Stimulated activated CD4-positive, alpha-beta T cell treated with anti-CD3 and anti-CD28 coated beads, Interleukin-15, amount 100 ng/mL, for 48 hours (primary cell): ENCODE data around the gene RACGAP1.
A peak's percentile ranks its signal among the peaks of the same experiment; 100 is the strongest.

Experiments used
- DNase-seq, 2 donors: peaks; one replicate each; pipeline ENCODE4 v3.0.0-alpha.2; 2020; ENCODE audit warnings: low read depth in 2 of 2

RACGAP1 gene

GRCh38 chr12:50056639-50056976 lies 31.3 kb upstream of the RACGAP1 start:
- DNase-seq, result no peak

- peak; percentile 38 to 42 for DNase-seq
Observed at GRCh38 chr12:50055831-50056638, 30.7 kb upstream of the RACGAP1 start.

GRCh38 chr12:50053583-50053982 lies 28.3 kb upstream of the RACGAP1 start:
- no peak for DNase-seq

- DNase-seq, result no peak
Observed at GRCh38 chr12:50052964-50053363, 27.7 kb upstream of the RACGAP1 start.

- DNase-seq, result no peak
Observed at GRCh38 chr12:50052544-50052943, 27.2 kb upstream of the RACGAP1 start.

GRCh38 chr12:50051101-50051806 lies 26.0 kb upstream of the RACGAP1 start:
- DNase-seq, result no peak

GRCh38 chr12:50050410-50051098 lies 25.3 kb upstream of the RACGAP1 start:
- no peak for DNase-seq

- DNase-seq, result no peak
Observed at GRCh38 chr12:50050119-50050385, 24.8 kb upstream of the RACGAP1 start.

GRCh38 chr12:50049254-50050118 lies 24.2 kb upstream of the RACGAP1 start:
- no peak for DNase-seq

GRCh38 chr12:50047693-50048250 lies 22.5 kb upstream of the RACGAP1 start:
- no peak for DNase-seq

- no peak for DNase-seq
Observed at GRCh38 chr12:50043854-50044253, 18.6 kb upstream of the RACGAP1 start.

- no peak for DNase-seq
Observed at GRCh38 chr12:50043308-50043707, 18.0 kb upstream of the RACGAP1 start.

GRCh38 chr12:50042693-50043092 lies 17.4 kb upstream of the RACGAP1 start:
- DNase-seq, result no peak

GRCh38 chr12:50041962-50042361 lies 16.7 kb upstream of the RACGAP1 start:
- no peak for DNase-seq

- no peak for DNase-seq
Observed at GRCh38 chr12:50041062-50041860, 16.0 kb upstream of the RACGAP1 start.

GRCh38 chr12:50040657-50041056 lies 15.4 kb upstream of the RACGAP1 start:
- no peak for DNase-seq

GRCh38 chr12:50039151-50039835 lies 14.0 kb upstream of the RACGAP1 start:
- peak; percentile 75 to 86 for DNase-seq

GRCh38 chr12:50038336-50038735 lies 13.0 kb upstream of the RACGAP1 start:
- DNase-seq, result no peak

- DNase-seq, result no peak
Observed at GRCh38 chr12:50032854-50033581, 7.7 kb upstream of the RACGAP1 start.

- no peak for DNase-seq
Observed at GRCh38 chr12:50032515-50032853, 7.2 kb upstream of the RACGAP1 start.
